GM12891 (cell line): Measurements from ENCODE around the gene SST.

ENCODE experiments used
- PAX5 ChIP-seq: IDR thresholded peaks from 2 replicates; pipeline ENCODE4 v1.6.1; 2011; ENCODE audit warnings: low read length, moderate library complexity, mild to moderate bottlenecking; ENCODE audit not compliant: insufficient read depth, severe bottlenecking
- POLR2A ChIP-seq: IDR thresholded peaks from 2 replicates; pipeline ENCODE4 v1.6.1; 2011; ENCODE audit warnings: low read depth, low read length, control low read depth
- POLR2AphosphoS5 ChIP-seq: IDR thresholded peaks from 2 replicates; pipeline ENCODE4 v1.6.1; 2011; ENCODE audit warnings: low read depth, low read length, control low read depth
- POU2F2 ChIP-seq: IDR thresholded peaks from 2 replicates; pipeline ENCODE4 v1.6.1; 2011; ENCODE audit warnings: low read depth, mild to moderate bottlenecking, control low read depth, low read length, moderate library complexity
- SPI1 ChIP-seq: IDR thresholded peaks from 2 replicates; pipeline ENCODE4 v1.6.1; 2011; ENCODE audit warnings: low read depth, low read length, control low read depth
- TAF1 ChIP-seq: IDR thresholded peaks from 2 replicates; pipeline ENCODE4 v1.6.1; 2011; ENCODE audit warnings: low read depth, low read length, control low read depth

- no peak for TF ChIP-seq POLR2AphosphoS5
- TF ChIP-seq POLR2A = no peak
- no peak for TF ChIP-seq TAF1
- no peak for TF ChIP-seq SPI1
- no peak for TF ChIP-seq PAX5
- TF ChIP-seq POU2F2 = no peak
Observed at GRCh38 chr3:187714404-187714979, 44.3 kb upstream of the SST start.
